ENCODE results near the gene CDHR1.
A peak's percentile ranks its signal among the peaks of the same experiment; 100 is the strongest.

The CDHR1 gene

DNA sequence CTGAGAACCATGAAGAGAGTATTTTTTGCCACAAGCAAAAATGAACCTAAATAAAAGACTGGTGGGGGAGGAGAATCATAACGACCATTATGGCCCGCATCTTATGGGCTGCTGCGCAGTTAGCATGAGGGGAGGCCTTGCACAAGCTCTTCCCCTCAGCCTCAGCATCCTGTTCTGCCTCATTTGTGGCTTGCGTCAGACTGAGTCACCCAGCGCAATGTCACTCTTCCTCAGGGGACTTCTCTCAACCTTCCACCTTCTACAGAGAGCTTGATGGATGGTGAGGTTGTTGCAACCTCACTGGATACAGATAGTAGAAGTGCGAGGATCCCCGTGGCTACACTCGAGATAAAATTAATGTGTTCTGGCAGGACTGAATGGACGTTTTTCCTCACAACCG, 37.6 kb upstream of the CDHR1 start:
- TF ChIP-seq, protein P1, sequence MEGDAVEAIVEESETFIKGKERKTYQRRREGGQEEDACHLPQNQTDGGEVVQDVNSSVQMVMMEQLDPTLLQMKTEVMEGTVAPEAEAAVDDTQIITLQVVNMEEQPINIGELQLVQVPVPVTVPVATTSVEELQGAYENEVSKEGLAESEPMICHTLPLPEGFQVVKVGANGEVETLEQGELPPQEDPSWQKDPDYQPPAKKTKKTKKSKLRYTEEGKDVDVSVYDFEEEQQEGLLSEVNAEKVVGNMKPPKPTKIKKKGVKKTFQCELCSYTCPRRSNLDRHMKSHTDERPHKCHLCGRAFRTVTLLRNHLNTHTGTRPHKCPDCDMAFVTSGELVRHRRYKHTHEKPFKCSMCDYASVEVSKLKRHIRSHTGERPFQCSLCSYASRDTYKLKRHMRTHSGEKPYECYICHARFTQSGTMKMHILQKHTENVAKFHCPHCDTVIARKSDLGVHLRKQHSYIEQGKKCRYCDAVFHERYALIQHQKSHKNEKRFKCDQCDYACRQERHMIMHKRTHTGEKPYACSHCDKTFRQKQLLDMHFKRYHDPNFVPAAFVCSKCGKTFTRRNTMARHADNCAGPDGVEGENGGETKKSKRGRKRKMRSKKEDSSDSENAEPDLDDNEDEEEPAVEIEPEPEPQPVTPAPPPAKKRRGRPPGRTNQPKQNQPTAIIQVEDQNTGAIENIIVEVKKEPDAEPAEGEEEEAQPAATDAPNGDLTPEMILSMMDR (conservative IDR thresholded peaks at IDR 0.05): no peak
- H3K27ac ChIP-seq: no peak overlapping the region

DNA sequence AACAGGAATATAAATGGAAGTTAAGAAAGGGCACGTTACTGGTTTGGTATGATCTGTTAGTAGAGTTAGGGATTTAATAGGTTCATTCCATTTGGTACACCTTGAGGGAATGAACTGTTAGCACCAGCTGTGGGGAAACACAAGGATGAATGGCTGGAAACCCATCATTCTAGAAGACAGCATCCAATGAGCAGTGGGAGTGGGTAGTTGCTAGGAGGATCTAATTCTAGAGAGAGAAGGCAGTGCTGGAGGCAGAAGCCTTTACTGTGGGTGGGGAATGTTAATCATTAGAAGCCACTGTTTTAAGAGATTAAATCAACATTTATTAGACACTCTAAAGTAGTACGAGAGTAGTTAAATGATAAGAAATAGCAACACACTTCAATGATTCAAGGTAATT, 36.3 kb upstream of the CDHR1 start:
- no peak overlapping the region for H3K27ac ChIP-seq
- TF ChIP-seq, protein P1 (conservative IDR thresholded peaks at IDR 0.05): no peak

DNA sequence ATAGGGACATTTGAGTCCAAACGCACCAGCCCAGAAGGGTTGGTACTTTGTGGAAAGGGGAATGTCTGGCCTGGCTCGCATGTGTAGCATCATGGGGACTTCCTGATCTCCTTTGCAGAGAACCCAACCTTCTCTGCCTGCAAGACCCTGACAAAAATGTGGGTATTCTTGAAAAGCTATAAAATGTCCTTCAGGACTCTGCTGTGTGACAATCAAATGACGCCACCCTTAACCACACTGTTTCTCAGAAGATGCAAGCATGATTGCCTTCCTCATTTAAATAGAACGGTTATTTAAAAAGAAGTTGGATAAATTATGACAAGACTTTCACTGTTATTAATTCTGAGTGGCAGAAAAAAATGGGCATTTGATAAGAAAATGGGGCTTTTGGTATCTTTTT, 35.8 kb upstream of the CDHR1 start:
- TF ChIP-seq, protein P1 (conservative IDR thresholded peaks at IDR 0.05): no peak
- no peak overlapping the region for H3K27ac ChIP-seq

DNA sequence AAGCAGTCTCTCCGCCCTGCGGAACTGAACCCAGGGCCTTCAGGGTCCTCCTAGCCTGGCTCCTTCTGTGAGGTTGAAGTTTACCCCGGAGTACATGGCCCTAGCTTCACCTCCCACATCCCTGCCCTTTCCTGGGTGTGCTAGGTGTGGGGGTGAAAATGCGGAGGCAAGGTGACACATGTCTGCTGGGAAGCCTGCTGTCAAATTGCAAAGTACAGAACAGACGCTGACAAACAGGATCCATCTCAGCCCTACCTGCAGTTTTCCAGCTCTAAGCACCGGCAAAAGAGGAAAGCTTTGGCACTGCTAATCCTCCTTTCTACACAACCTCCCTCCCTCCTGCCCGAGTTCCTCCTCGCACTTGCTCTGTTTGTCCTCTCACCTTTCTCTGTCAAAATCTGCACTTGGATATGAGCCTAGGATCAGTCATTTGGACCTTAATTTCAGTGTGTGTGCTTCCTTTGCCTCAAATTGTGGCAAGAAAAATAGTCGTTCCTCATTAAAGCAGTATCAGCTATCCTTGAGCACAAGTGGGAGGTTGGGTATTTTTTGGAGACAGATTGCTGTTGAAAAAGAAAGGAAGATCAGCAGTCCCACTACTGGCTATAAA, 35.2 kb upstream of the CDHR1 start:
- H3K27ac ChIP-seq: no peak overlapping the region
- TF ChIP-seq, protein P1 (conservative IDR thresholded peaks at IDR 0.05): no peak

DNA sequence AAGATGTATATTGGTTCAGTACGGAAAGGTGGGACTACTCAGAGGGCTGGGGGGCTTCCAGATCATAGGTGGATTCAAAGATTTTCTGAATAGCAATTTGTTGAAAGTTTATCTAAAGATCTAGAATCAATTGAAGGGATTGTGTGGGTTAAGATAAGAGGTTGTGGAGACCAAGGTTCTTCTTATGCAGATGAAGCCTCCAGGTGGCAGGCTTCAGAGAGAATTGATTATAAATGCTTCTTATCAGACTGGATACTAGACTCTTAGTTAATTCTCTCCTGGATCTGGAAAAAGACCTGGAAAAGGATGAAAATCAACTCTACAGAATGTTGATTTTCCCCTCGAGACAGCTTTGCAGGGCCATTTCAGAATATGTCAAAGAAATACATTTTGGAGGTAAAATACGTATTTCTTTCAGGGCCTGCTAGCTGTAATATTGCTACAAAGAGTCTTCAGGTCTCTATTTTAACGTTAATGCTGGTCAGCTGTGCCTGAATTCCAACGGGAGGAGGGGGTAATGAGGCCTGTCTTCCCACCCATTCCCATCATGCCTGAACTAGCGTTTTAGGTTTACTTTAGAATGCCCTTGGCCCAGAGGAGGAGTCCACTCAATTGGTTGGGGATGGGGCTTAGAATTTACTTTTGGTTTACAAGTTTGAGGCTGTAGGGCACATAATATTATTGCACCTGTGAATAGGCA, 33.5 kb upstream of the CDHR1 start:
- TF ChIP-seq, protein P1 (conservative IDR thresholded peaks at IDR 0.05): peak; percentile 46; the same call in 1 of the 2 replicates
- H3K27ac ChIP-seq: no peak overlapping the region

DNA sequence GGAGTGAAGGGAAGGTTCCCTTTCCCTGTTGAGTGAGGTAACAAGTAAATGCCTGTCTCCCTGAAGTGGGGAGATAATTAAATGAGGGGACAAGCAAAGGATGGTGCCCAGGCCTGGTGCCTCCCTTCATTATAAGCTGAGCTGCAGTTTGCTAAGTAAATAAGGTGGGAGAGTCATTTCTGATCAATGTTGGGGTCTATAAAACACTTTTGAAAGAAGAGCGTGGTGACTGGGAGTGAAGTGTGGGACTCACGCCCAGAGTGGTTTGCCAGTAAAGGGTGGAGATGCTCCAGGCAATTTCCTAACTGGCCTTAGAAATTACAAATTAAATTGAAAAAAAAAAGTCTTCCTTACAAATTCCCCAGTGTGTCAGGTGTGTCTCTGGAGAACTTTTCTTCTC, 30.3 kb upstream of the CDHR1 start:
- TF ChIP-seq, protein P1 (conservative IDR thresholded peaks at IDR 0.05): no peak
- no peak overlapping the region for H3K27ac ChIP-seq

DNA sequence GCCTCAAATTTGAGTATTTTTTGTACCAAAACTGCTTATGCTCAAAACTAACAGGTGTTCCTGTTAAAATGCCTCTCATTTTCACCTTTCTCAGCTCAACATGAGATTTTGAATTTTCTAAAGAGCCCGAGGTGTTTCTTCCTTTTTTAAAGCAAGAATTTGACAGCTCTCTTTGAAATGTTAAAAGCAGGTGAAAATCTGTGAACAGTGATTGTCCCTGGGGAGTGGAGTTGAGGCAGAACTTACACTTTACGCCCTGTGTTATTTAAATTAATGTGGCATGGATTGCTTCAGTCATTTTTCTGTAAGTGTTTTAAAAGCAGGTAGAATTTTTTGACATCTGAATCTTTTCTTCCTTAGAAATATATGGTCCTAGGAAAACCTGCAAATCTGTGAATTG, 29.9 kb upstream of the CDHR1 start:
- TF ChIP-seq, protein P1 (conservative IDR thresholded peaks at IDR 0.05): no peak
- no peak overlapping the region for H3K27ac ChIP-seq

All from VCaP (cell line).